Keratinocyte (primary cell): ENCODE measurements around the gene NCK2. TPM values are rescaled to one million over a fixed set of nuclear protein-coding genes. Genes with fewer than 3 reads are reported as not detected.

Experiments used
- DNase-seq: peaks from one replicate; pipeline ENCODE4 v3.0.0-alpha.2; 2011; ENCODE audit warnings: low read depth, missing footprints, low spot score
- FAIRE-seq: peaks from 2 replicates; lab custom pipeline; 2011; peaks lifted over from hg19 to GRCh38; lab: Jason Lieb, UNC
- H2AFZ ChIP-seq: 2 replicates; pipeline ENCODE4 v1.6.0; 2012; ENCODE audit warnings: low read length, control low read depth, inconsistent platforms; ENCODE audit not compliant: control insufficient read depth
- H3K27ac ChIP-seq: 2 replicates; pipeline ENCODE4 v1.5.1; 2011; ENCODE audit warnings: low read length; ENCODE audit not compliant: control insufficient read depth, insufficient read depth
- H3K27me3 ChIP-seq: 3 replicates; pipeline ENCODE4 v1.6.0; 2011; ENCODE audit warnings: low read length; ENCODE audit not compliant: control insufficient read depth, insufficient read depth; ENCODE audit errors: extremely low read depth
- H3K36me3 ChIP-seq, 2 experiments: 2 replicates in 1 of 2; 3 replicates in 1 of 2; pipeline ENCODE4 v1.5.1; 2011; ENCODE audit warnings: low read length in 2 of 2, mild to moderate bottlenecking in 1 of 2; ENCODE audit not compliant: control insufficient read depth in 2 of 2, insufficient read depth in 2 of 2; ENCODE audit errors: extremely low read depth in 1 of 2
- H3K4me1 ChIP-seq: 3 replicates; pipeline ENCODE4 v1.5.1; 2011; ENCODE audit warnings: low read length; ENCODE audit not compliant: control insufficient read depth, insufficient read depth; ENCODE audit errors: extremely low read depth
- H3K4me2 ChIP-seq: 3 replicates; pipeline ENCODE4 v1.6.0; 2011; ENCODE audit warnings: low read depth, low read length; ENCODE audit not compliant: control insufficient read depth, insufficient read depth; ENCODE audit errors: extremely low read depth
- H3K4me3 ChIP-seq, 3 experiments: fragments of 200-600 bp in 1 of 3; sonication (generic) in 1 of 3; 2 replicates in 2 of 3; 3 replicates in 1 of 3; pipeline ENCODE4 v1.5.1; 2011 to 2016; ENCODE audit warnings: low read length in 3 of 3, mild to moderate bottlenecking in 3 of 3, control low read depth in 2 of 3, inconsistent platforms in 1 of 3, low read depth in 1 of 3, mixed read lengths in 1 of 3, mixed run types in 1 of 3, moderate library complexity in 1 of 3; ENCODE audit not compliant: control insufficient read depth in 2 of 3, insufficient read depth in 2 of 3; ENCODE audit errors: extremely low read depth in 1 of 3
- H3K79me2 ChIP-seq: 2 replicates; pipeline ENCODE4 v1.6.0; 2012; ENCODE audit warnings: low read length; ENCODE audit not compliant: control insufficient read depth, insufficient read depth
- H3K9ac ChIP-seq: 3 replicates; pipeline ENCODE4 v1.6.0; 2011; ENCODE audit warnings: low read length; ENCODE audit not compliant: control insufficient read depth, insufficient read depth; ENCODE audit errors: extremely low read depth
- H3K9me1 ChIP-seq: 3 replicates; pipeline ENCODE4 v1.6.0; 2011; ENCODE audit warnings: low read length; ENCODE audit not compliant: control insufficient read depth, insufficient read depth; ENCODE audit errors: extremely low read depth
- H3K9me3 ChIP-seq: 2 replicates; pipeline ENCODE4 v1.5.1; 2012; ENCODE audit warnings: low read depth, low read length; ENCODE audit not compliant: control insufficient read depth
- H4K20me1 ChIP-seq: 3 replicates; pipeline ENCODE4 v1.6.0; 2011; ENCODE audit warnings: low read length; ENCODE audit not compliant: control insufficient read depth, insufficient read depth; ENCODE audit errors: extremely low read depth
- CTCF ChIP-seq, 3 experiments: IDR thresholded peaks in 1 of 3; conservative IDR thresholded peaks in 1 of 3; optimal IDR thresholded peaks in 1 of 3; 2 replicates in 2 of 3; 3 replicates in 1 of 3; pipeline versions ENCODE3 to v1.5.1; 2011; ENCODE audit warnings: low read length in 3 of 3, mild to moderate bottlenecking in 3 of 3, moderate library complexity in 2 of 3, control low read depth in 1 of 3, inconsistent platforms in 1 of 3; ENCODE audit not compliant: insufficient read depth in 2 of 3; ENCODE audit errors: extremely low read depth in 1 of 3
- EZH2 ChIP-seq: IDR thresholded peaks from one replicate; pipeline ENCODE4 v1.6.1; 2012; ENCODE audit warnings: inconsistent platforms, mild to moderate bottlenecking, low read length, moderate library complexity
- dilution Hi-C: fragments of 300-500 bp; cut with MboI; formaldehyde crosslinking; loops from one replicate; pipeline ENCODE4 v1.7.0; 2020; ENCODE audit warnings: low sequenced_read_pairs; ENCODE audit not compliant: extremely low pct_ligation_motif_present
- polyA plus RNA-seq, 5 experiments: library from polyadenylated mRNA; depleted of rRNA in 3 of 5; stranded (reverse) in 3 of 5; stranded (forward) in 1 of 5; unstranded in 1 of 5; fragments of >200 nt; gene quantifications; 1 replicate in 1 of 5; 2 replicates in 3 of 5; 3 replicates in 1 of 5; pipeline versions ENCODE4 v1.2.1 to v1.2.3, GENCODE V29; 2011 to 2012; ENCODE audit warnings: missing spikeins in 2 of 5, low read depth in 1 of 5, low replicate concordance in 1 of 5

The NCK2 gene
- polyA plus RNA-seq, 1 donor (not counting 4 experiments of a cell fraction or from before 2014, with no cell fraction given), result 31.4 TPM

GRCh38 chr2:105760191-105760590 is 15.5 kb downstream of the NCK2 start:
- H3K27ac ChIP-seq, result no peak overlapping the region
- peaks cover 5 to 9% of the 10 kb centered on the region in 2 experiments for H3K36me3 ChIP-seq
- H3K4me2 ChIP-seq, result no peak overlapping the region
- H3K9me3 ChIP-seq, result no peaks in the 10 kb centered on the region
- TF ChIP-seq EZH2, result no peak
- no peak for TF ChIP-seq CTCF (optimal IDR thresholded peaks at IDR 0.05 in 1 of 3, IDR thresholded peaks at IDR 0.05 in 1 of 3, conservative IDR thresholded peaks at IDR 0.05 in 1 of 3; ENCODE audit: extremely low read depth in 1 of 3, insufficient read depth in 2 of 3, low read length in 3 of 3)
- no peak overlapping the region for H3K4me3 ChIP-seq
- peaks cover 2% of the 10 kb centered on the region for H3K9me1 ChIP-seq
- no peak overlapping the region for H2AFZ ChIP-seq
- H3K27me3 ChIP-seq, result no peaks in the 10 kb centered on the region
- no peak overlapping the region for H3K9ac ChIP-seq
- H3K79me2 ChIP-seq, result peaks cover 97% of the 10 kb centered on the region
- no peak for DNase-seq
- H4K20me1 ChIP-seq, result peaks cover 25% of the 10 kb centered on the region
- peaks cover 15% of the 10 kb centered on the region for H3K4me1 ChIP-seq
- dilution Hi-C loops, result loop anchor here (25.0 kb wide), 1 partner anchor 198 kb away; no protein-coding TSS in a partner anchor
- no peak for FAIRE-seq

- Histone ChIP-seq H3K27ac (no peak overlapping the region), H3K4me3 (no peak overlapping the region), H3K79me2 (peaks cover 96% of the 10 kb centered on the region), H3K9me3 (no peaks in the 10 kb centered on the region), H2AFZ (no peak overlapping the region), H3K36me3 (peaks cover 5 to 9% of the 10 kb centered on the region in 2 experiments), H4K20me1 (peaks cover 23% of the 10 kb centered on the region), H3K27me3 (no peaks in the 10 kb centered on the region), H3K9me1 (peaks cover 2% of the 10 kb centered on the region), H3K4me2 (no peak overlapping the region), H3K4me1 (peaks cover 14% of the 10 kb centered on the region), H3K9ac (no peak overlapping the region)
- DNase-seq (no peak), FAIRE-seq (no peak)
- dilution Hi-C loops, result loop anchor here (25.0 kb wide), 1 partner anchor 198 kb away; no protein-coding TSS in a partner anchor
- no peak for TF ChIP-seq CTCF (optimal IDR thresholded peaks at IDR 0.05 in 1 of 3, IDR thresholded peaks at IDR 0.05 in 1 of 3, conservative IDR thresholded peaks at IDR 0.05 in 1 of 3; ENCODE audit: extremely low read depth in 1 of 3, insufficient read depth in 2 of 3, low read length in 3 of 3)
- TF ChIP-seq EZH2, result no peak
Measured at GRCh38 chr2:105760639-105761337, 16.1 kb downstream of the NCK2 start.
